Measurements from ENCODE around the gene TCF4. TPM values are rescaled to one million over a fixed set of nuclear protein-coding genes. Genes with fewer than 3 reads are reported as not detected.
"Not testable (repeated sequence)": the region's sequence is repeated elsewhere in the genome, so short reads cannot be mapped to it uniquely, and the experiment has no call there.

Gene TCF4
- total RNA-seq, 2 experiments from 2014 or later, result 0.21 to 0.26 TPM

GRCh38 chr18:55475467-55475866, 112.5 kb downstream of the TCF4 start:
- H3K4me1 Mint-ChIP-seq (ENCODE audit: low read depth), result peaks cover 14% of the 10 kb centered on the region
- H3K36me3 Mint-ChIP-seq (ENCODE audit: low read depth), result no peaks in the 10 kb centered on the region
- no peak overlapping the region for H3K27ac Mint-ChIP-seq
- ChIA-PET CTCF (no interaction called here), POLR2A (no interaction called here)
- DNase-seq (no peak), ATAC-seq (no peak)
- no peak overlapping the region for H3K4me3 Mint-ChIP-seq
- H3K9me3 Mint-ChIP-seq (ENCODE audit: insufficient read depth), result no peaks in the 10 kb centered on the region
- peaks cover 2% of the 10 kb centered on the region for H3K27me3 Mint-ChIP-seq (ENCODE audit: low read depth)

- peaks cover 14% of the 10 kb centered on the region for H3K4me1 Mint-ChIP-seq (ENCODE audit: low read depth)
- no peak overlapping the region for H3K4me3 Mint-ChIP-seq
- no peak for DNase-seq
- no peak for ATAC-seq
- H3K36me3 Mint-ChIP-seq (ENCODE audit: low read depth), result no peaks in the 10 kb centered on the region
- CTCF ChIA-PET, result no interaction called here
- H3K9me3 Mint-ChIP-seq (ENCODE audit: insufficient read depth), result no peaks in the 10 kb centered on the region
- POLR2A ChIA-PET, result no interaction called here
- H3K27ac Mint-ChIP-seq, result no peak overlapping the region
- peaks cover 2% of the 10 kb centered on the region for H3K27me3 Mint-ChIP-seq (ENCODE audit: low read depth)
Measured at GRCh38 chr18:55473560-55473959, 114.4 kb downstream of the TCF4 start.

- Mint-ChIP-seq H3K4me3 (no peak overlapping the region), H3K4me1 (ENCODE audit: low read depth) (peaks cover 14% of the 10 kb centered on the region), H3K36me3 (ENCODE audit: low read depth) (no peaks in the 10 kb centered on the region), H3K27ac (no peak overlapping the region), H3K9me3 (ENCODE audit: insufficient read depth) (no peaks in the 10 kb centered on the region), H3K27me3 (ENCODE audit: low read depth) (peaks cover 2% of the 10 kb centered on the region)
- DNase-seq (no peak), ATAC-seq (no peak)
- ChIA-PET CTCF (no interaction called here), POLR2A (no interaction called here)
Measured at GRCh38 chr18:55473058-55473457, 114.9 kb downstream of the TCF4 start.

- DNase-seq, result no peak
- ATAC-seq, result no peak
- peaks cover 2% of the 10 kb centered on the region for H3K27me3 Mint-ChIP-seq (ENCODE audit: low read depth)
- H3K36me3 Mint-ChIP-seq (ENCODE audit: low read depth), result no peaks in the 10 kb centered on the region
- ChIA-PET CTCF (no interaction called here), POLR2A (no interaction called here)
- H3K4me3 Mint-ChIP-seq, result no peak overlapping the region
- H3K9me3 Mint-ChIP-seq (ENCODE audit: insufficient read depth), result no peaks in the 10 kb centered on the region
- no peak overlapping the region for H3K27ac Mint-ChIP-seq
- H3K4me1 Mint-ChIP-seq (ENCODE audit: low read depth), result no peaks in the 10 kb centered on the region
Measured at GRCh38 chr18:55470826-55471225, 117.2 kb downstream of the TCF4 start.

GRCh38 chr18:55469134-55469533, 118.9 kb downstream of the TCF4 start:
- DNase-seq; ATAC-seq; H3K4me3 Mint-ChIP-seq; H3K4me1 Mint-ChIP-seq (ENCODE audit: low read depth); POLR2A ChIA-PET; H3K9me3 Mint-ChIP-seq (ENCODE audit: insufficient read depth); H3K27me3 Mint-ChIP-seq (ENCODE audit: low read depth); H3K27ac Mint-ChIP-seq; H3K36me3 Mint-ChIP-seq (ENCODE audit: low read depth): not testable (repeated sequence)
- CTCF ChIA-PET, result interaction anchor here (0.7 kb wide), 1 partner anchor 57 kb away, joined by 3 read pairs; no protein-coding TSS in a partner anchor

GRCh38 chr18:55466789-55467188, 121.2 kb downstream of the TCF4 start:
- no peak overlapping the region for H3K4me3 Mint-ChIP-seq
- DNase-seq, result no peak
- CTCF ChIA-PET, result no interaction called here
- POLR2A ChIA-PET, result no interaction called here
- no peaks in the 10 kb centered on the region for H3K4me1 Mint-ChIP-seq (ENCODE audit: low read depth)
- no peak overlapping the region for H3K27ac Mint-ChIP-seq
- ATAC-seq, result no peak
- H3K9me3 Mint-ChIP-seq (ENCODE audit: insufficient read depth), result no peaks in the 10 kb centered on the region
- no peaks in the 10 kb centered on the region for H3K27me3 Mint-ChIP-seq (ENCODE audit: low read depth)
- no peaks in the 10 kb centered on the region for H3K36me3 Mint-ChIP-seq (ENCODE audit: low read depth)

- Mint-ChIP-seq H3K27ac (no peak overlapping the region), H3K36me3 (ENCODE audit: low read depth) (no peaks in the 10 kb centered on the region), H3K4me3 (no peak overlapping the region), H3K4me1 (ENCODE audit: low read depth) (no peaks in the 10 kb centered on the region), H3K9me3 (ENCODE audit: insufficient read depth) (no peaks in the 10 kb centered on the region), H3K27me3 (ENCODE audit: low read depth) (no peaks in the 10 kb centered on the region)
- ATAC-seq, result no peak
- DNase-seq, result no peak
- CTCF ChIA-PET, result no interaction called here
- POLR2A ChIA-PET, result no interaction called here
Measured at GRCh38 chr18:55465313-55465712, 122.7 kb downstream of the TCF4 start.

GRCh38 chr18:55464581-55464980, 123.4 kb downstream of the TCF4 start:
- CTCF ChIA-PET, result no interaction called here
- DNase-seq, result no peak
- POLR2A ChIA-PET, result no interaction called here

GRCh38 chr18:55462652-55463051, 125.3 kb downstream of the TCF4 start:
- no peak overlapping the region for H3K4me3 Mint-ChIP-seq
- H3K4me1 Mint-ChIP-seq (ENCODE audit: low read depth), result no peaks in the 10 kb centered on the region
- ATAC-seq, result no peak
- no peak overlapping the region for H3K27ac Mint-ChIP-seq
- H3K27me3 Mint-ChIP-seq (ENCODE audit: low read depth), result no peaks in the 10 kb centered on the region
- no peaks in the 10 kb centered on the region for H3K9me3 Mint-ChIP-seq (ENCODE audit: insufficient read depth)
- no peak for DNase-seq
- POLR2A ChIA-PET, result no interaction called here
- H3K36me3 Mint-ChIP-seq (ENCODE audit: low read depth), result no peaks in the 10 kb centered on the region
- CTCF ChIA-PET, result no interaction called here

More at GRCh38 chr18:55464581-55464980, 123.4 kb downstream of the TCF4 start:
- H3K27ac Mint-ChIP-seq, result no peak overlapping the region
- no peak overlapping the region for H3K4me3 Mint-ChIP-seq
- no peaks in the 10 kb centered on the region for H3K36me3 Mint-ChIP-seq (ENCODE audit: low read depth)
- no peak for ATAC-seq
- no peaks in the 10 kb centered on the region for H3K9me3 Mint-ChIP-seq (ENCODE audit: insufficient read depth)
- H3K27me3 Mint-ChIP-seq (ENCODE audit: low read depth), result no peaks in the 10 kb centered on the region
- no peaks in the 10 kb centered on the region for H3K4me1 Mint-ChIP-seq (ENCODE audit: low read depth)

GRCh38 chr18:55461848-55462247, 126.1 kb downstream of the TCF4 start:
- DNase-seq (no peak), ATAC-seq (no peak)
- ChIA-PET CTCF (no interaction called here), POLR2A (no interaction called here)
- H3K27ac Mint-ChIP-seq, result no peak overlapping the region
- H3K4me1 Mint-ChIP-seq (ENCODE audit: low read depth), result no peaks in the 10 kb centered on the region
- no peaks in the 10 kb centered on the region for H3K9me3 Mint-ChIP-seq (ENCODE audit: insufficient read depth)
- no peaks in the 10 kb centered on the region for H3K27me3 Mint-ChIP-seq (ENCODE audit: low read depth)
- H3K4me3 Mint-ChIP-seq, result no peak overlapping the region
- no peaks in the 10 kb centered on the region for H3K36me3 Mint-ChIP-seq (ENCODE audit: low read depth)

GRCh38 chr18:55458456-55459203, 129.4 kb downstream of the TCF4 start:
- DNase-seq (no peak), ATAC-seq (no peak)
- CTCF ChIA-PET, result no interaction called here
- Mint-ChIP-seq H3K36me3 (ENCODE audit: low read depth) (no peaks in the 10 kb centered on the region), H3K27ac (no peak overlapping the region), H3K4me3 (no peak overlapping the region), H3K9me3 (ENCODE audit: insufficient read depth) (no peaks in the 10 kb centered on the region), H3K27me3 (ENCODE audit: low read depth) (no peaks in the 10 kb centered on the region), H3K4me1 (ENCODE audit: low read depth) (no peaks in the 10 kb centered on the region)
- POLR2A ChIA-PET, result no interaction called here

GRCh38 chr18:55457028-55457427, 131.0 kb downstream of the TCF4 start:
- ATAC-seq, result no peak
- Mint-ChIP-seq H3K4me3 (no peak overlapping the region), H3K36me3 (ENCODE audit: low read depth) (no peaks in the 10 kb centered on the region), H3K4me1 (ENCODE audit: low read depth) (no peaks in the 10 kb centered on the region), H3K27me3 (ENCODE audit: low read depth) (no peaks in the 10 kb centered on the region), H3K27ac (no peak overlapping the region), H3K9me3 (ENCODE audit: insufficient read depth) (no peaks in the 10 kb centered on the region)
- ChIA-PET CTCF (no interaction called here), POLR2A (no interaction called here)
- no peak for DNase-seq

- ChIA-PET POLR2A (no interaction called here), CTCF (interaction anchor here (1.0 kb wide), 1 partner anchor 41 kb away, joined by 3 read pairs; no protein-coding TSS in a partner anchor)
- no peaks in the 10 kb centered on the region for H3K27me3 Mint-ChIP-seq (ENCODE audit: low read depth)
- H3K9me3 Mint-ChIP-seq (ENCODE audit: insufficient read depth), result no peaks in the 10 kb centered on the region
- no peak overlapping the region for H3K4me3 Mint-ChIP-seq
- H3K27ac Mint-ChIP-seq, result no peak overlapping the region
- H3K36me3 Mint-ChIP-seq (ENCODE audit: low read depth), result no peaks in the 10 kb centered on the region
- no peaks in the 10 kb centered on the region for H3K4me1 Mint-ChIP-seq (ENCODE audit: low read depth)
- DNase-seq, result no peak
- no peak for ATAC-seq
Measured at GRCh38 chr18:55455938-55456337, 132.1 kb downstream of the TCF4 start.

Data from activated CD8-positive, alpha-beta T cell treated with anti-CD3 and anti-CD28 coated beads, Interleukin-2, amount 10 ng/mL, durations not matched to agents 7 days and 5 days (primary cell).